HG03159 (cell line): ENCODE data around the gene PAXIP1.
"Not testable (repeated sequence)": the region's sequence is repeated elsewhere in the genome, so short reads cannot be mapped to it uniquely, and the experiment has no call there.

ENCODE experiments used
- ATAC-seq: cut with Tn5 transposase; IDR thresholded peaks from one replicate; pipeline ENCODE4 v1.9.1; 2021; ENCODE audit warnings: mild to moderate bottlenecking, moderate library complexity; ENCODE audit not compliant: unreplicated experiment

The PAXIP1 gene

DNA sequence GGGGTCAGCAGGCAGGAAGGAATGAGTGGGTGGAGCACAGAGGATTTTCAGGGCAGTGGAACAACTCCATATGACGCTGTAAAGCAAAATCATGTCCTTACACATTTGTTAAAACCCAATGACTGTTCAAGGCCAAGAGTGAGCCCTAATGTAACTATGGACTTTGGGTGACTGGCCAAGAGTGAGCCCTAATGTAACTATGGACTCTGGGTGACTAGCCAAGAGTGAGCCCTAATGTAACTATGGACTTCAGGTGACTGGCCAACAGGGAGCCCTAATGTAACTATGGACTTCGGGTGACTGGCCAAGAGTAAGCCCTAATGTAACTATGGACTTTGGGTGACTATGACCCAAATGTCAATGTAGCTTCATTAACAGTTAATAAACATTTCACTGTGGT is 52.0 kb downstream of the PAXIP1 start:
- no peak for ATAC-seq

DNA sequence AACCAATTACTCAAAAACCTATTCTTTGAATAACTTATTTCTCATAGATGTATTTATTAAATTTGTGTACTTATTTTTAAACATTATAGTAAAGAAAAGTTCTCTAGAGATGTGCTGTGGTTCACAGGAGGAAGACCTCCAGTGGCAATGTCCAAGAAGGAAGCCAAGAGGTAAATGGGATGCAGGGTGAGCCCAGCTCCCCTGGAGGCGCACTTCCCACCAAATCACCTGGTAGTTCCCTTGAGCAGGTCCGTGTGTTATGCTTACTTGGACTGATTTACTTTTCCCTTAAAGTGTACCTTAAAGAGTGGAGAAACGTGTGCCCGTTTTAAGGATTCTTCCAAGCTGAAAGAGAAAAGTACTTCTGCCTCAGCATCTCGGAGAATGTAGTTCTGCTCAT is 55.3 kb downstream of the PAXIP1 start:
- no peak for ATAC-seq

DNA sequence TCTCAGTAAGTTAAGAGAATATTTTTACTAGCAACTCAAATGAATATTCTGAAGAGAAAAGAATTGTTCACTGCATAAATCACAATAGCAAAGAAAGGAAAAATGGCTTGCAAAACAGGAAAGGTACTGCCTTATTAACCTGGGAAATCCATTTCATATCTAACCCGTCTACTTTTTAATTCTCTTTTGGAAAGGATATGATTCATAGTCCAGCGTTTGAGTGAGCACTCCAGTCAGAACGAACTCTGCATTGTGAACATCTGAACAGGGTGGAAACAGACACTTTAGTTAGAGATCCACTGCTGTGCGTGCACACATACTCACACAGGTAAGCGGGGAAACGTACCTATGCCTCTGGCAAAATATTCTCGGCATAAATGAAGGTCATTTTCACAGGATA is 56.8 kb downstream of the PAXIP1 start:
- no peak for ATAC-seq

DNA sequence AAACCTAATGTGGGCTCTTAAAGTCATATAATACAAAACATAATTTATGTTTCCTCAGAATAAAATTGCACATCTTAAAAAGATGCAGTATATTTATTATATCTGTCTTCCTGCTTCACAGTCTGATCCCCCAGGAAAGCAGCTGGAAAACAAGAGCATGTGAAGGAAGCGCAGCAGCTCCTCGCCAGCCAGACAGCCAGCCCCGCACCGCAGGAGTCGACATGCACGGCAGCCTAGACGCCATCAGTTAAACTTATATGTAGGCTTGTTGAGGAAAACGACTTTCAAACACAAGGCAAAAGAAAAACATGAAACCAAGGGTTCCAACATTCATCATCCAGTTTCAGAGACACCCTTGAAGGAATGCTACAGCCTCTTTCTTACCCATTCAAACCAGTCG is 59.0 kb downstream of the PAXIP1 start:
- ATAC-seq = no peak

DNA sequence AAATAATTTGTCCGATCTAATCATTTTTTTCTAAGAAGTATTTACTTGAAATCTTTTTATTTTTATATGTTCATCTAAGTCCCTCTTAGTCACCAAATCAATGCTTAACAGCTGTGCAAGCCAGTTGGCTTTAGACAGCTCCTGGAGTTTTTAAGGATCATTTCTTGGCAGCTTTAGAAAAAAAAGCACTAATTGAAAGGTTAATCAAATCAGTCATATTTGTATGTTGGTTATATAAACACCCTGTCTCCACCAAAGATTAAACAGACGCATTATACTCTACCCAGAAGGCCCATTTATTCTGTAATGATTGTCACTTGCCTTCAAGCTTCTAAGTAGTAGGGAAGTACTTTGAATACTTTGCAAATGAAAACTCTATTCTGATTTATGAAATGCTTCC is 60.2 kb downstream of the PAXIP1 start:
- no peak for ATAC-seq

DNA sequence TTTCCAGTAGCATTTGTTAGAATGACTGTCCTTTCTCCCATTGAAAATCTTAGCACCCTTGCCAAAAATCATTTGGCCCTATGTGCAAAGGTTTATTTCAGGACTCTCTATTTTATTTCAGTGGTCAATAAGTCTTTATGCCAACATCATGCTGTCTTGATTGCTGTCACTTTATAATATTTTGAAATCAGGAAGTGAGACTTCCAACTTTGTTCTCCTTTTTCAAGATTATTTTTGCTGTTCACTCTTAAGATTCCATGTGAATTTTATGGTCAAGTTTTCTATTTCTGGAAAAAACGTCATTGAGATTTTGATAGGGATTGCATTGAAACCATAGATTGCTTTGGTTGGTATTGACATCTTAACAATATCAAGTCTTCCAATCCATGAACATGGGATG is 65.1 kb downstream of the PAXIP1 start:
- ATAC-seq = no peak

DNA sequence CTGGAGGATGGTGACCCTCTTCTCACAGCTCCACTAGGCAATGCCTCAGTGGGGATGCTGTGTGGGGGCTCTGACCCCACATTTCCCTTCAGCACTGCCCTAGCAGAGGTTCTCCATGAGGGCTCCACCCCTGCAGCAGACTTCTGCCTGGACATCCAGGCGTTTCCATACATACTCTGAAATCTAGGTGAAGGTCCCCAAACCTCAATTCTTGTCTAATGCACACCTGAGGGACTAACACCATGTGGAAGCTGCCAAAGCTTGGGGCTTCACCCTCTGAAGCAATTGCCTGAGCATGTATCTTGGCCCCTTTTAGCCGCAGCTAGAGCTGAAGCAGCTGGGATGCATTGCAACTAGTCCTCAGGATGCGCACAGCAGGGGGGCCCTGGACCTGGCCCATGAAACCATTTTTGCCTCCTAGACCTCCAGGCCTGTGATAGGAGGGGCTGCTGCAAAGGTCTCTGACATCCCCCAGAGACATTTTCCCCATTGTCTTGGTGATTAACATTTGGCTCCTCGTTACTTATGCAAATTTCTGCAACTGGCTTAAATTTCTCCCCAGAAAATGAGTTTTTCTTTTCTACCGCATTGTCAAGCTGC is 68.5 kb downstream of the PAXIP1 start:
- ATAC-seq = not testable (repeated sequence)

DNA sequence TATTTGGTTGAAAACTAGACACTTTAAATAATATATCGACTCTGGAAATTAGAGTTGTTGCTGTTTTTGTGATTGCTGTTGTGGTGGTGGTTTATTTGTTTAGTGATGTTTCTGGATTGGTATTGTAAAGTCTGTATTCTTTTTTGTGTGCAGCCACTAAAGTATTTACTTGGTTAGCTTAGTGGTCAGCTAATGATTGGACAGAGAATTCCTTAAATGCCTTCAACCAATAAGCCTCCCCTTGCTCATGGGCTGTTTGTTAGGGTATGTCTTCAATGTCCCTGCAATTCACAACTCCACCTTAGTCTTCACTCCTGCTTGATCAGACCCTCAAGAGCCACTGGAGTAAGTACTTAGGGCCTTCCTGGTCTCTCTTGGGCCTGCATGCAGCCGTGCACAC is 71.0 kb downstream of the PAXIP1 start:
- ATAC-seq = no peak

DNA sequence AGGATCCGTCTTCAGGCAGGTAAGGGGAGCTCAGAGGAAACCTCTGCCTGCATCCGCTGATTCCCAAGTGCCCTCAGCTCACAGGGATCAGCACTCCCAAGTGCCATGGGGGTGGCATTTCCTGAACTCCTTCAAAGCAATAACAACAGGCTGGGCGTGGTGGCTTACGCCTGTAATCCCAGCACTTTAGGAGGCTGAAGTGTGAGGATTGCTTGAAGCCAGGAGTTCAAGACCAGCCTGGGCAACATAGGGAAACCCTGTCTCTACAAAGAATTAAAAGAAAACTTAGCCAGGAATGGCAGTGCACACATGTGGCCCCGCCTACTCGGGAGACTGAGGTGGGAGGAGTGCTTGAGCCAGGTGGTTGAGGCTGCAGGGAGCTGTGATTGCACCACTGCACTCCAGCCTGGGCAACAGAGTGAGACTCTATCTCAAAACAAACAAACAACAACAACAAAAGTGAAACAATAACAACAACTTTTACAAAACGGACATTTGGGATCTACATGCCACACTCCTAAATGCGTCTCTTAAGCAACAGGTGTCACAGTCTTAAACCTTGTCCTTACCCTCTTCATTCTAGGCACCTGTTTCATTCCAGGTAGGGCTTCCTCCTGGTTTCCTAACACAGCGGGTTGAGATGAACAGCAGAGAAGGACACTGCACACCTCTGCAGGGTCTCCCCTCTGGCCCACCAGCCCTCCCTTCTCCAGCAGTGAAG is 73.8 kb downstream of the PAXIP1 start:
- ATAC-seq = no peak

DNA sequence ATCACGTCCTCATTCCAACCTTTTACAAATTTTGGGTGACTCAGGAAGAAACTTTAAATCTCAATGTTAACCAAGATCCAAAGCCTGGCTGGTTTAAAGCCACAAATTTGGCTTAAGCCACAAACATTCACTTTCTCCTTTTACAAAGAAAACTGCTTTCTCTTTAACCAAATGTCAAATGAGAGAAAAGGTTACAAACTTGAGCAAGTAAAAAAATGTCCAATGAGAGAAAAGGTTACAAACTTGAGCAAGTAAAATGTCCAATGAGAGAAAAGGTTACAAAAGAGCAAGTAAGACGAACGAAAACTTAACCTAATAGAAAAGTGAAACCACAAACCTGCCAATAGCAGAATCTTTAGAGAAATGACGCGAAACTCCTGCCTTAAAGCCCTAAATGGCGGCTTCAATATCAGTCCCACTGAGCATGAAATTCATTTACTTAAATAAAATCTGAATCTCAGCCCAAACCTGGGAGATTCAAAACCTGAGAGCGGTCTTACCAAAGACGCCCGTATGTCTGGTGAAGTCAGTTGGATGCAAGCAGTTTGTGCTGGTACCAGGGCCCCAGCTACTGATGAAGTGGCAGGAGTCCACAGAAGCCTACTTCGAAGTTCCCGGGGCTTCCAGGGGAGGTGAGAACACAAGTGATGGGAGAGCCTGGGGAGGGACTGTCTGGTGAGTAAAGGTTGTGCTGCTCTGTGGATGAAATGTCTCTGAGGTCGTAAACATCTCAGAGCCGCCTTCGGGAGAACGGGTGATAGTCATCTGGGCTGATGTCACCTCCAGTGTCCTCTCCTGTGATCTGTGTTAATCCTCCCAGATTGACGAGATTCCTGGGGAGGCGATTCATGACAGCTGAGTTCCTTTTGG is 74.6 kb downstream of the PAXIP1 start:
- ATAC-seq = peak; percentile 83

DNA sequence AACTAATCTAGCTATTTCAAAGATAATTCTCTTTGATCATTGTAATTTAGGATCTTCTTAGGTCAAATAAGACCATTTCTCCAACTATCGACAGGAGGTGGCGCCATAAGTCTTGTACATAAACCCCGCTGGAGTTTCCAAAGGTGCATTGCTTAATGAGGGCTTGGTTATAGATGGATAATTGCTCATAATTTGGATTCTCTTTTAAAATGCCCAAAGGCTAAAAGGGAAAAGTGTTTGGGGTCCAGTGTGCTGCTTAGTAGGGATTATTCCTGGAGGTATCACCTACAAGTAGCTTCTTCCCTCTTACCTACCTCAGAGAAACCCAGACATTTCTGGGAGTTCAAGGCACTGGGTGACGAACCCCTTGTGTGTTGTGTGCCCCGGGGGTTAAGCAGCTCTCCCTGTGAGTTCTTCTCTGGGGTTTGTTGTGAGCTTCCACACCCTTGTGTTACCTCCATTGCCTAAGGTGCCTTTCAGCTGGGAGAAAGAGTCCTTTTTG is 75.2 kb downstream of the PAXIP1 start:
- ATAC-seq = peak; percentile 51

DNA sequence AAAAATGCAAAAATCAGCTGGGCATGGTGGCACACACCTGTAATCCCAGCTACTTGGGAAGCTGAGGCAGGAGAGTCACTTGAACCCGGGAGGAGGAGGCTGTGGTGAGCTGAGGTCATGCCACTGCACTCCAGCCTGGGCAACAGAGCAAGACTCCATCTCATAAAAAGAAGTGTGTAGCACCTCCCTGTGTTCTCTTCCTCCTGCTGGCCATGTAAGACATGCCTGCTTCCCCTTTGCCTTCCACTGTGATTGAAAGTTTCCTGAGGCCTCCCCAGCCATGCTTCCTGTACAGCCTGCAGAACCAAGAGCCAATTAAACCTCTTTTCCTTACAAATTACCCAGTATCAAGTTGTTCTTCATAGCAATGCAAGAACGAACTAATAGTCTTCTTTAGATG is 80.5 kb downstream of the PAXIP1 start:
- not testable (repeated sequence) for ATAC-seq

DNA sequence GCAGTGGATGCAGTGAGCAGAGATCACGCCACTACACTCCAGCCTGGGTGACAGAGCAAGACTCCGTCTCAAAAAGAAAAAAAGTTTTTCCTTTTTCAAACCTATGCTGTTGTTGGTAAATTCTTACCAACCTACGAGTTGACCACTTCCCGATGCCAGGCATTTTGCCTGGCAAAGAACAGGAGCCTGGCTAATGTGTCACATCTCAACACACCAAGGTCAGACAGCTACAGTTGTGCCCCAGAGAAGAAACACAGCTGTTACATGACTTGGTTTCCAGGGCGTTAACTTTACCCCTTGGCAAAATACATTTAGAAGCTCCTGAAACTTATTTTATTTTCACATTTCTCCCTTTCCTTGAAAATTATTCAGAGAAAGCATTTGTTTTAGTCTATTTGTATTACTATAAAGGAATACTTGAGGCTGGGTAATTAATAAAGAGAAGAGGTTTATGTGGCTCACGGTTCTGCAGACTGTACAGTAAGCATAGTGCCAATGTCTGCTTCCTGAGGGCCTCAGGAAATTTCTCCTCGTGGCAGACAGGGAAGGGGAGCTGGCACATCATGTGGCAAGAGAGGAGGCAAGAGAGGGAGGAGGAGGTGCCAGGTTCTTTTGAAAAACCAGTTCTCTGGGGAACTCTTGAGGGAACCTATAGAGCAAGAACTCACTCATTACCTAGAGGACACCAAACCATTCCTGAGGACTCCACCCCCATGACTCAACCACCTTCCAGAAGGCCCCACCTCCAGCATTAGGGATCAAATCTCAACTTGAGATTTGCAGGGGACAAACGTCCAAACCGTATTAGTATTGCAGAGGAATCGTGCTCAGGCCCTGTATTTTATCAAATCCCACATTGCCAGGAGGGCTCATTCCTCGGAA is 83.3 kb downstream of the PAXIP1 start:
- no peak for ATAC-seq

DNA sequence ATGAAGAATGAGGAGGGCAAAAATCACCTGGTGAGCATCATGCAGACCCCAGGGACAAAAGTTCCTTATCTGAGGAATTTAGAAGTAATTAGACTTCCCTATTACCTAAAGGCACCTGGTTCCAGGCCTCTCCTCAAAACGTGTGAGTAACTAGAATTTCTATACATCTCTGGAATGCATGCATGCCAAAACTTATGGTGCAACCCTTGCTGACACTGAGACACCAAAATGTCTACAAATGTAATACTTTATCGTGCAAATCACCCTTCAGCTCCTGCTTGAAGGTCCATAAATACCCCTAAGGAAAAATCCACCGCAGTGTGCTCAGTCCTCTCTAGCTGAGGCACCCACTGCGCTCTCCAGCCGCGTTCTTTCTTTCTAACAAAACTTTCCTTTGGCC is 84.2 kb downstream of the PAXIP1 start:
- no peak for ATAC-seq

DNA sequence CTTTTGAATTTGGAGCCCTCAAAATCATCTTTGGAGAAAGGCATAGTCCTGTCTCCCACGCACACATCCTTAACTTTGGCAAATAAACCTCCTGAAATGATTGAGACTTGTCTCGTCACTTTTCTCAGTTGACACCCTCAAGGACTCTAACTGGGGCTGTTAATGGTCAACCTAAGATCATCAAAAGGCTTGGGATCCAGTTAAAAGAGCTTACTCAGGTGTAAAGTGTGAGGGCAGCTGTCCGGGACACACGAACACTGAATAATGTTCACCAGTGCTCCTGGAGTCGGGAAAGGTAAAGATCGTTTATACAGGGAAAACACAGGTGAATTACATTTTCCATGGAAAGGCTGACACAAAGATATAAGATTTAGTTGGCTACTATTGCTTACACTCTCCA is 84.7 kb downstream of the PAXIP1 start:
- no peak for ATAC-seq

DNA sequence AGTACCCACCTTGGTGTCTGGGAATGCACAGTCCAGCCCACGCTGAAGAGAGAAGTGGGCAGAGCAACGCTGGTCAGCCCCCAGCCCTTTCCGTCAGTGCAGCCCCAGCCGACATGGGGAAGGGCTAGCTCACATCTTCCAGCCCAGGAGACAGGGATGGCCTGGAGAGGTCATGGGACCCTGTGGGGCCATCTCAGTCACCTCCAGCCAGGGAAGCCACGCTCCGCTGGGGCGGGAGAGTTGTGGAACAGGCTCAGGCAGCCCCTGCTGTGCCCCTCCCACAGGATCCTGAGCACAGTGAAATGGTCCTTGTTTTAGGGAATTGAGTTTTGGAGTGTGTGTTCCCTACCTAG is 85.1 kb downstream of the PAXIP1 start:
- ATAC-seq = no peak

DNA sequence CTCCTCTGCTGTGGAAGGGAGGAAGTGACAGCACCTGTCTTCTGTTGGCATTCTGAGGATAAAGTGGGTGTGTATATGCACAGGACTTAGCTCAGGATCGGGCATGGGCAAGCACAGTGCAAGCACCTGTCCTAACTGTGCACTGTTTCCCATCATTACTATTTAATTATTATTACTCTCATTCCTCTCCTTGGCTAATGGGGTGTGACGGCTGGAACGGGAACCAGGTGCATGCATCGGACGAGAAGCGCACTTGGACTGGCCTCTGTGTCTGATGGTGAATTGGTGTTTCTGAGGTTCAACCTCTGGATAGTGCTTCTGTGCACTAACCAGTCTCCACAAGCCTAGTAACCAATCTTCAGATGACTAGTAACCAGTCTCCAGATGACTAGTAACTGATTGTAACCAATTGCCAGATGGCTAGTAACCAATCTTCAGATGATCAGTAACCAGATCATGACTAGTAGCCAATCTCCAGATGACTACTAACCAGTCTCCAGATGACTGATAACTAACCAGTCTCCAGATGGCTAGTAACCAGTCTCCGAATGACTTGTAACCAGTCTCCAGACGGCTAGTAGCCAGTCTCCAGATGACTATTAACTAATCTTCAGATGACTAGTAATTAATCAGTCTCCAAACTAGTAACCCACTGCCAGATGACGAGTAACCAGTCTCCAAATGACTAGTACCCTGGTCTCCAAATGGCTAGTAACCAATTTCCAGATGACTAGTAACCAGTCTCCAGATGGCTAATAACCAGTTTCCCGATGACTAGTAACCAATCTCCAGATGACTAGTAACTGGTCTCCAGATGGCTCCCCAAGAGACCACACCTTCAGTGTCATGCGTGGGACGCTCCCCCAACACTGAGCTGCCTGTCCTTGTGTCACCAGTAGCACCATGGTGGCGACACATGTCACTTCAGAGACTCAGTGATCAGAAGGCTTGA is 85.8 kb downstream of the PAXIP1 start:
- ATAC-seq = no peak

DNA sequence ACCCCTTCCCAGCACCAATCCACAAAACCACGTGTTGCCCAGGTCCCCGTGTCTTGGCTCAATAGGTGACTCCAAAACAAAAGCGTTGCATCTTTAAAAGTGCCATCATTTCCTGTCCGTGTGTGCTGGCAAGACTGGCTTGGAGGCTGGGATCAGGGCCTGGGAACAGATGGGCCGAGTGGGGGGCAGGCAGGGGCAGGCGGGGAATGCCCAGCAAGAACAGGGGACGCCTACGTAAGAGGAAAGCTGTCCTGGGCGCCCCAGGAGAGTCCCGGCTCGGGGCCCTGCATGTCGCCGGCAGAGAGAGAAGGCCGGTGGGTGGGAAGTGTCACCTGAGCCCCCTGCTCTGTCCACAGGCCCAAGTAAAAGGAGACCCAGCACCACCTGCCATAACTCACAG is 86.5 kb downstream of the PAXIP1 start:
- ATAC-seq = no peak

DNA sequence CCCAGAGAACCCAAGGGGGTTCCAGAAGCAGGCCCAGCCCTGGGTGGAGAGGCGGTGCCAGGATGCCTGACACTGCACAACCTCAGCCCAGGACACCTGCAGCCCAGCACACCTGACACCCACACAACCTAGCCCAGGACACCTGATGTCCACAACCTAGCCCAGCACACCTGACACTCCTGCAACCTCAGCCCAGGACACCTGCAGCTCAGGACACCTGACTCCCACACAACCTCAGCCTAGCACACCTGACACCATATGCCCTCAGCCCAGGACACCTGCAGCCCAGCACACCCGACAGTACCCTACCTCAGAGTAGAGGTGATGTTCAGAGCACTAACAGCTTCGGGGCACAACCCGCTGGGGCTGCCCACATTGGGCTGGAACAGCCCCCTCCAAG is 87.3 kb downstream of the PAXIP1 start:
- no peak for ATAC-seq

DNA sequence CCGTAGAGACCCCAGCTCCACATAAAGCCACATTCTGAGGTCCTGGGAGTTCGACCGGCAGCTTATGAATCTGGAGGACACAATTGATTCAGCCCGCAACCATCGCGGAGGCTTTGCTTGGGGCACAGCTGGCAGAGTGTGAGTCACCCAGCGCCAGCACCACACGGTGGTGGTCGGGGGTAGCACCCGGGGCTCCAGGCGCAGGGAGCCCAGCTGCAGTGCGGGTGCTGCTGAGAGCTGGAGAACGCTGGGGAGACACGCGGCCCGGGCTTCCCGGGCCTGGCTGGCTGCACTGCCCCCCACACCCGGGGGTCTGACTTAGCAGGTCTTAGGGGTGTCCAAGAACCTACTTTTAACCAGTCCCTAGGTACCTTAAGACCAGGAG is 87.9 kb downstream of the PAXIP1 start:
- no peak for ATAC-seq
